GM21367 (cell line): ENCODE measurements around the gene SMYD3.
"Not testable (repeated sequence)": the region's sequence is repeated elsewhere in the genome, so short reads cannot be mapped to it uniquely, and the experiment has no call there.

Experiments used
- ATAC-seq: cut with Tn5 transposase; IDR thresholded peaks from one replicate; pipeline ENCODE4 v1.9.1; 2021; ENCODE audit not compliant: unreplicated experiment

SMYD3 gene

GRCh38 chr1:245791410-245792312 lies 715.4 kb downstream of the SMYD3 start:
- ATAC-seq, result no peak

- ATAC-seq, result no peak
Measured at GRCh38 chr1:245790441-245790840, 716.6 kb downstream of the SMYD3 start.

GRCh38 chr1:245788886-245789285 lies 718.2 kb downstream of the SMYD3 start:
- ATAC-seq, result no peak

- no peak for ATAC-seq
Measured at GRCh38 chr1:245788269-245788668, 718.8 kb downstream of the SMYD3 start.

GRCh38 chr1:245786948-245787347 lies 720.1 kb downstream of the SMYD3 start:
- no peak for ATAC-seq

- ATAC-seq, result no peak
Measured at GRCh38 chr1:245779797-245780755, 727.0 kb downstream of the SMYD3 start.

- ATAC-seq, result no peak
Measured at GRCh38 chr1:245777752-245778151, 729.3 kb downstream of the SMYD3 start.

GRCh38 chr1:245776694-245777332 lies 730.3 kb downstream of the SMYD3 start:
- ATAC-seq, result no peak

- ATAC-seq, result no peak
Measured at GRCh38 chr1:245776139-245776538, 730.9 kb downstream of the SMYD3 start.

GRCh38 chr1:245774931-245775330 lies 732.1 kb downstream of the SMYD3 start:
- not testable (repeated sequence) for ATAC-seq

- ATAC-seq, result no peak
Measured at GRCh38 chr1:245774196-245774595, 732.9 kb downstream of the SMYD3 start.

GRCh38 chr1:245773344-245773743 lies 733.7 kb downstream of the SMYD3 start:
- no peak for ATAC-seq

- ATAC-seq, result no peak
Measured at GRCh38 chr1:245772739-245773138, 734.3 kb downstream of the SMYD3 start.

- ATAC-seq, result no peak
Measured at GRCh38 chr1:245772325-245772724, 734.8 kb downstream of the SMYD3 start.

- no peak for ATAC-seq
Measured at GRCh38 chr1:245771511-245772281, 735.4 kb downstream of the SMYD3 start.

- no peak for ATAC-seq
Measured at GRCh38 chr1:245770156-245770555, 736.9 kb downstream of the SMYD3 start.

- no peak for ATAC-seq
Measured at GRCh38 chr1:245768596-245768995, 738.5 kb downstream of the SMYD3 start.

GRCh38 chr1:245765230-245766000 lies 741.7 kb downstream of the SMYD3 start:
- no peak for ATAC-seq

- ATAC-seq, result no peak
Measured at GRCh38 chr1:245763873-245764331, 743.2 kb downstream of the SMYD3 start.
